ENCODE results near the gene PSMD1.

DNA sequence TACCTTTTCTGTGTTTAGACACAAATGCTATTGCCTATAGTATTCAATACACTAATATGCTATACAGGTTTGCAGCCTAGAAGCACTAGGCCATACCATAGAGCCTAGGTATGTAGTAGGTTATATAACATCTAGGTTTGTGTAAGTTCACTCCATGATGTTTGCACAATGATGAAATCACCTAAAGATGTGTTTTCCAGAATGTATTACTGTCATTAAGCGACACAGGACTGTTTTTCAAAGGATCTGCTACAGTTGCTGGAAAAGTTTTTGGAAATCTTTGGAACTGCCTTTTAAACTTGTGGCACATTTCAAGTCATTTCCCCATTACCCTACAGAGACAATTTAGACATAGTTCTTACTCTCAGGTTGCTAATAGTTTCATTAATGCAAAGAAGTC is 9.3 kb downstream of the PSMD1 start:
- TF ChIP-seq, protein P1, sequence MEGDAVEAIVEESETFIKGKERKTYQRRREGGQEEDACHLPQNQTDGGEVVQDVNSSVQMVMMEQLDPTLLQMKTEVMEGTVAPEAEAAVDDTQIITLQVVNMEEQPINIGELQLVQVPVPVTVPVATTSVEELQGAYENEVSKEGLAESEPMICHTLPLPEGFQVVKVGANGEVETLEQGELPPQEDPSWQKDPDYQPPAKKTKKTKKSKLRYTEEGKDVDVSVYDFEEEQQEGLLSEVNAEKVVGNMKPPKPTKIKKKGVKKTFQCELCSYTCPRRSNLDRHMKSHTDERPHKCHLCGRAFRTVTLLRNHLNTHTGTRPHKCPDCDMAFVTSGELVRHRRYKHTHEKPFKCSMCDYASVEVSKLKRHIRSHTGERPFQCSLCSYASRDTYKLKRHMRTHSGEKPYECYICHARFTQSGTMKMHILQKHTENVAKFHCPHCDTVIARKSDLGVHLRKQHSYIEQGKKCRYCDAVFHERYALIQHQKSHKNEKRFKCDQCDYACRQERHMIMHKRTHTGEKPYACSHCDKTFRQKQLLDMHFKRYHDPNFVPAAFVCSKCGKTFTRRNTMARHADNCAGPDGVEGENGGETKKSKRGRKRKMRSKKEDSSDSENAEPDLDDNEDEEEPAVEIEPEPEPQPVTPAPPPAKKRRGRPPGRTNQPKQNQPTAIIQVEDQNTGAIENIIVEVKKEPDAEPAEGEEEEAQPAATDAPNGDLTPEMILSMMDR (IDR thresholded peaks at IDR 0.05): no peak
- no peak for TF ChIP-seq EZH2 (IDR thresholded peaks at IDR 0.05)

All from neural progenitor cell (in vitro differentiated cells).